ENCODE measurements around the gene FNDC1. TPM values are rescaled to one million over a fixed set of nuclear protein-coding genes. Genes with fewer than 3 reads are reported as not detected.

The FNDC1 gene
- total RNA-seq, 1 donor from 2014 or later, result 0.49 TPM

DNA sequence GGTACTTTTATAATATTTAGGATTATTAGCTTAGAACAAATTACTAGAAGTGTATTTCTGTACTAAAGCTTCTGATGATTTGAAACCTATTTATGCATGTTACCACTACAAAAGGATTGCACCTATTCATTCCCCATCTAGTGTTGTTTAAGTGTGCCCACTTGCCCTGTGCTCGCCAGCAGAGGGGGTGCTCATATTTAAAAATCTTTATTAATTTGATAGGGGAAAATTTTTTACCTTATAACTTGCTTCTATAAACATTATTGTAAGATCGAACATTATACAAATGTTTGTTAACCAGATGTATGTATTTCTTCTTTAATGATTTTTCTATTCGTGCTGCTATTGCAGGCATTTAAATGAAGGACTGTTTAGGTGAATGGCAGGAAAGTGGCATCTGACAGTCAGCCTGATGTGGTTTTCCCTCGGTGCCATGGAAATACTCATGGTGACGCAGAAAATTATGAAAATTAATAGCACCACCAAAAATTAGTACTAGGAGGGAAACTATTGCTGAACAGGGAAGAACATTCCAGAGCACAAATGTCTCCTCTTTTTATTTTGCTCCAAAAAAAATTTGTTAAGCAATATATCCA lies 44.1 kb upstream of the FNDC1 start:
- TF ChIP-seq, protein P1, sequence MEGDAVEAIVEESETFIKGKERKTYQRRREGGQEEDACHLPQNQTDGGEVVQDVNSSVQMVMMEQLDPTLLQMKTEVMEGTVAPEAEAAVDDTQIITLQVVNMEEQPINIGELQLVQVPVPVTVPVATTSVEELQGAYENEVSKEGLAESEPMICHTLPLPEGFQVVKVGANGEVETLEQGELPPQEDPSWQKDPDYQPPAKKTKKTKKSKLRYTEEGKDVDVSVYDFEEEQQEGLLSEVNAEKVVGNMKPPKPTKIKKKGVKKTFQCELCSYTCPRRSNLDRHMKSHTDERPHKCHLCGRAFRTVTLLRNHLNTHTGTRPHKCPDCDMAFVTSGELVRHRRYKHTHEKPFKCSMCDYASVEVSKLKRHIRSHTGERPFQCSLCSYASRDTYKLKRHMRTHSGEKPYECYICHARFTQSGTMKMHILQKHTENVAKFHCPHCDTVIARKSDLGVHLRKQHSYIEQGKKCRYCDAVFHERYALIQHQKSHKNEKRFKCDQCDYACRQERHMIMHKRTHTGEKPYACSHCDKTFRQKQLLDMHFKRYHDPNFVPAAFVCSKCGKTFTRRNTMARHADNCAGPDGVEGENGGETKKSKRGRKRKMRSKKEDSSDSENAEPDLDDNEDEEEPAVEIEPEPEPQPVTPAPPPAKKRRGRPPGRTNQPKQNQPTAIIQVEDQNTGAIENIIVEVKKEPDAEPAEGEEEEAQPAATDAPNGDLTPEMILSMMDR (IDR thresholded peaks at IDR 0.05), result no peak
- TF ChIP-seq POLR2A (IDR thresholded peaks at IDR 0.05) (no peak), POLR2AphosphoS5 (IDR thresholded peaks at IDR 0.05; ENCODE audit: insufficient read depth in 1 of 2, low read depth in 1 of 2) (no peak)
- H3K27ac ChIP-seq, result no peak overlapping the region
- intact Hi-C loops (cut with DNase I), result no loop called here
- H3K4me1 ChIP-seq, result no peaks in the 10 kb centered on the region
- no peak overlapping the region for H3K4me3 ChIP-seq
- no peaks in the 10 kb centered on the region for H3K36me3 ChIP-seq
- no peaks in the 10 kb centered on the region for H3K9me3 ChIP-seq
- DNase-seq (ENCODE audit: extremely low spot score in 2 of 2), result no peak
- H3K27me3 ChIP-seq, result no peaks in the 10 kb centered on the region

DNA sequence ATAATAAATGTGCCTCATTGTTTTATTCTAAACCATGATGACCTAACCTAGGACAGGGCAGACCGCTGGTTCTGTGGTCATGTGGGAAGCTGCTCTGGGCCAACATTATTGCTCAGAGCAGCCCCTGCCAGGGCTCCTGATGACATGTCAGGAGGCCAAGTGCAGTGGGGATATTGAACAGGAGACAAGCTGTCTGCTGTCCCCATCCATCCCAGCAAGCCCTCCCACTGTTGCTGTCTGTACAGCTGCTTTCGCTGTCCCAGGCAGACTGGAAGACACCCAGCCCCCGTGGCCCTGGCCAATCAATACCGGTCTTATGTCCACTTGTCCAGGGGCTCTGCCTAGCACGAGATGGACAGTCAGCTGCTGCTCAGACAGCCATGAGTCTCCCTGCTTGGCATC lies 43.2 kb upstream of the FNDC1 start:
- H3K36me3 ChIP-seq, result no peaks in the 10 kb centered on the region
- H3K27ac ChIP-seq, result no peak overlapping the region
- no peak for DNase-seq (ENCODE audit: extremely low spot score in 2 of 2)
- H3K4me1 ChIP-seq, result no peaks in the 10 kb centered on the region
- H3K9me3 ChIP-seq, result no peaks in the 10 kb centered on the region
- no peak overlapping the region for H3K4me3 ChIP-seq
- H3K27me3 ChIP-seq, result no peaks in the 10 kb centered on the region
- TF ChIP-seq, protein P1 (IDR thresholded peaks at IDR 0.05), result no peak
- intact Hi-C loops (cut with DNase I), result no loop called here

DNA sequence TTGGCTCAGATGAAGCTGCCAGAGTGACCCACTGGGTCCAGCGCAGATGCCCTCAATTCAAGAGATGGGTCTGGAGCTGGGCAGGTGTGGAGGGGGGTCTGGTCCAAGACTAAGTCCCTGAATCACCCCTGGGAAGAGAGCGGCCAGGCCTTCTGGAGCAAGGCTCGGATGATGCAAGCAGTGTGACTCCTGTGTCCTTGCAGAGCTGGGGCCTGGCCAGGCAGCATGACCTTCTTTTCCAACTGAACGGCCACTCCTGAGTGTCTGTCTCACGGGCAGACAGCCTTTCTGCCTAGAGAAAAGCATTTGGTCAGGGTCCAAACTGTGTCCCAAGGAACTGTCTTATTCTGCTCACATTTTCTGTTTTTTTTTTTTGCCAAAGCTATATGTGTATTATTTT lies 42.6 kb upstream of the FNDC1 start:
- no peak for DNase-seq (ENCODE audit: extremely low spot score in 2 of 2)
- intact Hi-C loops (cut with DNase I), result no loop called here
- H3K9me3 ChIP-seq, result no peaks in the 10 kb centered on the region
- TF ChIP-seq POLR2A (IDR thresholded peaks at IDR 0.05) (no peak), POLR2AphosphoS5 (IDR thresholded peaks at IDR 0.05; ENCODE audit: insufficient read depth in 1 of 2, low read depth in 1 of 2) (no peak)
- TF ChIP-seq, protein P1 (IDR thresholded peaks at IDR 0.05), result no peak
- H3K36me3 ChIP-seq, result no peaks in the 10 kb centered on the region
- no peaks in the 10 kb centered on the region for H3K4me1 ChIP-seq
- H3K4me3 ChIP-seq, result no peak overlapping the region
- H3K27me3 ChIP-seq, result no peaks in the 10 kb centered on the region
- no peak overlapping the region for H3K27ac ChIP-seq

DNA sequence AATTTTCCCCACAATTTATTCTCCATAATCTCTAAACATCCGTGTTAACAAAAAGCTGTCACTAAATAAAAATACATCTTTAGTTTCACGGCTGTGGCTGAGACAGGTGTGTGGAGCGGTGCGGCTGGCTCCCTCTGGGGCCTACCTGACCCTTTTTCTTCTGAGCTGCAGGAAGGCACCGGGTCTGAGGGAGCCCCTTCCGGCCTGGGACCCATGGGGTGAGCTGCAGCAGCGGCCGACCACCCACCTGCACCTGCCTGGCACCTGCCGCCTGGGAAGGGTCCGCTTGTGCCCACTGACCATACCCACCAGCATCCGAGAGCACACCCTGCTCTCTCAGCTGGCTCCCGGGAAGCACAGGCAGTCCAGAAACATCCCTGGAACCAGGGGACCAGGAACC lies 41.5 kb upstream of the FNDC1 start:
- Histone ChIP-seq H3K36me3 (no peaks in the 10 kb centered on the region), H3K4me1 (no peaks in the 10 kb centered on the region), H3K9me3 (no peaks in the 10 kb centered on the region), H3K27ac (no peak overlapping the region), H3K27me3 (no peaks in the 10 kb centered on the region), H3K4me3 (no peak overlapping the region)
- intact Hi-C loops (cut with DNase I), result no loop called here
- DNase-seq (ENCODE audit: extremely low spot score in 2 of 2), result no peak
- TF ChIP-seq POLR2A (IDR thresholded peaks at IDR 0.05) (no peak), POLR2AphosphoS5 (IDR thresholded peaks at IDR 0.05; ENCODE audit: insufficient read depth in 1 of 2, low read depth in 1 of 2) (no peak)
- TF ChIP-seq, protein P1 (IDR thresholded peaks at IDR 0.05), result no peak

DNA sequence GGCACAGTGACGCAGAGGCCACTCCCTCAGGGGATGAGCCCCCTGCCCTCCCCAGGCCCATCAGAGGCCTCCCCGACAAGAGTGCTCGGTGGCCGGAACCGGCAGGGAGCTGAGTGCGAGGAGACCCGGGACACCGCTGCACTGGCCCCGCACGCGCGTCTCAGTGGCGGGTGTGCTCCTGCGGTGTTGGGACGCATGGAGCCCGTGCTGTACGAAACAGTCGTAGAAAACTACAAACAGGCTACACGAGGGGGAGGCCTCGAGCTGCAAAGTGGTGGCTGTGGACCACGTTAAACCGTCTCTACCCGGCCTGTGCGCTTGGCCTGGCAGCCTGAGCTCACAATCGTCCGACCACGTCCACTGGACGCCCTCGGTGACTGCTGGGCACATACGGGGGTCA lies 40.2 kb upstream of the FNDC1 start:
- no peak overlapping the region for H3K4me3 ChIP-seq
- H3K27ac ChIP-seq, result no peak overlapping the region
- no peaks in the 10 kb centered on the region for H3K9me3 ChIP-seq
- no peaks in the 10 kb centered on the region for H3K36me3 ChIP-seq
- intact Hi-C loops (cut with DNase I), result no loop called here
- H3K27me3 ChIP-seq, result no peaks in the 10 kb centered on the region
- no peaks in the 10 kb centered on the region for H3K4me1 ChIP-seq
- no peak for DNase-seq (ENCODE audit: extremely low spot score in 2 of 2)
- TF ChIP-seq, protein P1 (IDR thresholded peaks at IDR 0.05), result no peak
- TF ChIP-seq POLR2A (IDR thresholded peaks at IDR 0.05), result no peak
